Measurements from ENCODE around the gene SEPTIN11. TPM values are rescaled to one million over a fixed set of nuclear protein-coding genes. Genes with fewer than 3 reads are reported as not detected.

SEPTIN11 gene
- total RNA-seq, 4 donors from 2014 or later = 10.4 to 56.6 (median 36.3) TPM

DNA sequence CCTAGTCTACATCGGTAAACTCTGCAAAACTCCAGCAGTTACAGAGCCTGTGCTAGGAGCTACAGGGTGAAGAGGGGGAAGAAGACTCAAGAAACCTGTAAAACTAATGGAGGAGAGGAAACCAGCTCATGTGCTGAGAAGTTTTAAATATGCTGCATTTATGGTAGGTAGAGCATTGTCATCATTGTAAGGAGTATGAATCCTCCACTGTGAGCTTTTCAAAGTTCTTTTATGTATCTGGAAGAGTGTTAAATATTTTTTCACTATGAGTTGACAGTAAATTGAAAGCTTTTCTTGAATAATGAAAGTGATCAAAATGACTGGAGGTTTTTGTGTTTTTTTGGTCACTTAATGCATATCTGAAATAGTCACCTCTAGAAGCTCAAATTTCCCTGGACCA lies 46.2 kb downstream of the SEPTIN11 start:
- Histone ChIP-seq H3K4me1 (peaks cover 0 to 3% (median 0%) of the 10 kb centered on the region in 3 donors), H3K4me3 (no peak overlapping the region), H3K36me3 (peaks cover 0 to 33% (median 3%) of the 10 kb centered on the region in 3 donors), H3K9me3 (no peaks in the 10 kb centered on the region), H3K27me3 (no peaks in the 10 kb centered on the region), H3K27ac (no peak overlapping the region)
- no peak for DNase-seq
- WGBS, 2 donors = 89 to 100% methylated on average over 1 of the region's 1 CpG
- no peak for TF ChIP-seq CTCF (IDR thresholded peaks at IDR 0.05)
- intact Hi-C loops (cut with DNase I) = no loop called here

GRCh38 chr4:76996445-76996844 lies 46.9 kb downstream of the SEPTIN11 start:
- DNase-seq = no peak
- Histone ChIP-seq H3K27ac (no peak overlapping the region), H3K9me3 (no peaks in the 10 kb centered on the region), H3K36me3 (peaks cover 0 to 33% (median 3%) of the 10 kb centered on the region in 3 donors), H3K27me3 (no peaks in the 10 kb centered on the region), H3K4me1 (peaks cover 0 to 4% (median 0%) of the 10 kb centered on the region in 3 donors), H3K4me3 (no peak overlapping the region)
- intact Hi-C loops (cut with DNase I) = no loop called here
- WGBS, 2 donors = 93 to 99% methylated on average over 2 of the region's 2 CpGs
- TF ChIP-seq POLR2A (IDR thresholded peaks at IDR 0.05) (no peak), CTCF (IDR thresholded peaks at IDR 0.05) (no peak)

GRCh38 chr4:76997077-76997476 lies 47.5 kb downstream of the SEPTIN11 start:
- intact Hi-C loops (cut with DNase I) = no loop called here
- no peak for TF ChIP-seq POLR2A (IDR thresholded peaks at IDR 0.05)
- no peak for TF ChIP-seq CTCF (IDR thresholded peaks at IDR 0.05)
- no peak overlapping the region for H3K27ac ChIP-seq
- no peaks in the 10 kb centered on the region for H3K27me3 ChIP-seq
- H3K4me1 ChIP-seq = peaks cover 4 to 10% (median 4%) of the 10 kb centered on the region in 3 donors
- H3K36me3 ChIP-seq = peaks cover 0 to 33% (median 3%) of the 10 kb centered on the region in 3 donors
- H3K4me3 ChIP-seq = no peak overlapping the region
- no peaks in the 10 kb centered on the region for H3K9me3 ChIP-seq
- DNase-seq = no peak
- 71 to 100% methylated on average over 1 of the region's 1 CpG for WGBS, 2 donors

DNA sequence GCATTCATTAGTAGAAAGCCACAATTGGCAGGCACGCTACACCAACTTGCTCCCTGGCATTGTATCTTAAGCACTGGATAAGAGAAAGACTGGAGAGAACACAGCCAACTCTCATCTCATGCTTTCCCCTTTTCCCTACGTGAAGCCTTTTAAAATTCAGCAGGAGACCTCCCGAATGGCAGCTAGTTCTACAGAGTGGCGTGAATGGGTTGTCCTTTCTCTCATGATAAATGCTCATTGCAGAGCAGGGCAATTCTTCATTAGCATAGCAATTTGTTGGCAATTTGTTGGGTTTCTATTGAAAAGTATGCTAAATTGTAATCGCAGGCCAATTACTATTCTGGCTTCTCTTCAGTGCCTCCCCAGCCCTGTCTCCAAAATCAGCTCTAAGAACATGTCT lies 48.0 kb downstream of the SEPTIN11 start:
- H3K27me3 ChIP-seq = no peaks in the 10 kb centered on the region
- H3K27ac ChIP-seq = no peak overlapping the region
- DNase-seq = no peak
- peaks cover 0 to 33% (median 3%) of the 10 kb centered on the region in 3 donors for H3K36me3 ChIP-seq
- intact Hi-C loops (cut with DNase I) = no loop called here
- no peak overlapping the region for H3K4me3 ChIP-seq
- no peaks in the 10 kb centered on the region for H3K9me3 ChIP-seq
- WGBS, 2 donors = 95 to 100% methylated on average over 5 of the region's 5 CpGs
- H3K4me1 ChIP-seq = peaks cover 6 to 15% (median 8%) of the 10 kb centered on the region in 3 donors
- TF ChIP-seq POLR2A (IDR thresholded peaks at IDR 0.05) (no peak), CTCF (IDR thresholded peaks at IDR 0.05) (no peak)

GRCh38 chr4:76998251-76998901 lies 48.8 kb downstream of the SEPTIN11 start:
- TF ChIP-seq POLR2A (IDR thresholded peaks at IDR 0.05) = no peak
- TF ChIP-seq CTCF (IDR thresholded peaks at IDR 0.05) = no peak
- Histone ChIP-seq H3K36me3 (peaks cover 0 to 33% (median 3%) of the 10 kb centered on the region in 3 donors), H3K4me3 (no peak overlapping the region), H3K27ac (no peak overlapping the region), H3K9me3 (no peaks in the 10 kb centered on the region), H3K27me3 (no peaks in the 10 kb centered on the region), H3K4me1 (peaks cover 11 to 23% (median 15%) of the 10 kb centered on the region in 3 donors)
- WGBS, 2 donors = 67 to 79% methylated on average over 6 to 7 of the region's 8 CpGs
- no peak for DNase-seq
- intact Hi-C loops (cut with DNase I) = no loop called here

Other genes with a start within 250 kb of the SEPTIN11 start
- 10 to 100 TPM in 3 of 4 donors, 1 to 10 TPM in 1; 6.5 to 29.0 (median 19.0) TPM for gene SOWAHB, start 51.6 kb upstream of the SEPTIN11 start, total RNA-seq
- 100 to 1,000 TPM; 123 to 282 (median 159) TPM for gene CCNI, start 126.2 kb downstream of the SEPTIN11 start, total RNA-seq
- gene CCNG2, start 207.5 kb downstream of the SEPTIN11 start, total RNA-seq = 10 to 100 TPM; 39.2 to 70.8 (median 63.5) TPM